Effector memory CD4-positive, alpha-beta T cell (primary cell): ENCODE measurements around the gene ARMC9.
"Not testable (repeated sequence)": the region's sequence is repeated elsewhere in the genome, so short reads cannot be mapped to it uniquely, and the experiment has no call there.

Source experiments
- DNase-seq, 3 donors: peaks; one replicate each; pipeline ENCODE4 v3.0.0-alpha.2; 2020
- H3K27ac ChIP-seq: 2 replicates; pipeline ENCODE4 v1.7.0; 2013; ENCODE audit warnings: mild to moderate bottlenecking, low read length, moderate library complexity; ENCODE audit not compliant: insufficient read depth, poor library complexity, severe bottlenecking
- H3K27me3 ChIP-seq: replicated peaks from 2 replicates; pipeline ENCODE4 v1.7.0; 2013; ENCODE audit warnings: mild to moderate bottlenecking, low read length; ENCODE audit not compliant: insufficient read depth, control insufficient read depth, poor library complexity, severe bottlenecking
- H3K36me3 ChIP-seq: 2 replicates; pipeline ENCODE4 v1.7.0; 2013; ENCODE audit warnings: mild to moderate bottlenecking, low read length, moderate library complexity; ENCODE audit not compliant: control insufficient read depth, insufficient read depth
- H3K4me1 ChIP-seq: 2 replicates; pipeline ENCODE4 v1.7.0; 2013; ENCODE audit warnings: low read length, mild to moderate bottlenecking; ENCODE audit not compliant: control insufficient read depth, insufficient read depth, poor library complexity, severe bottlenecking
- H3K4me3 ChIP-seq: 2 replicates; pipeline ENCODE4 v1.7.0; 2013; ENCODE audit warnings: low read length, low read depth, mild to moderate bottlenecking; ENCODE audit not compliant: insufficient read depth, poor library complexity, severe bottlenecking
- H3K9me3 ChIP-seq: 2 replicates; pipeline ENCODE4 v1.7.0; 2013; ENCODE audit warnings: mild to moderate bottlenecking, low read length, moderate library complexity; ENCODE audit not compliant: control insufficient read depth

The ARMC9 gene

DNA sequence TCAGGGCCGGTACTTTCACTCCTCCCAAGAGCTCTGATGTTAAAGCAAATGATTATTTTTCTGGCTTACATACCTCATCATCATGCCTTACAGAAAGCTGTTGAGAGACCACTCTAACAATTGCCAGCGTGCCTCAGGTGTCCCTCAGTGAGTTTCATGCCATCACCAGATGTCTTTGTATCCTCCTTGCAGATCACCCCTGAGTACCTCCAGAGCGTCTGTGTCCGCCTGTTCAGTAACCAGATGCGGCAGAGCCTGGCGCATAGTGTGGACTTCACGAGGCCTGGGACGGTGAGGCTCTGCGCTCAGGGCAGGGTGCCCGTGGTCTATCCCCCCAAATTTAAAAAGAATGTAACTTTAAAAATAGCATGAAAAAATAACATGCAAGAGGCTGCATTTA, 41.3 kb downstream of the ARMC9 start:
- Histone ChIP-seq H3K36me3 (no peaks in the 10 kb centered on the region), H3K9me3 (no peaks in the 10 kb centered on the region), H3K4me1 (no peaks in the 10 kb centered on the region), H3K4me3 (no peak overlapping the region), H3K27ac (no peak overlapping the region), H3K27me3 (no peaks in the 10 kb centered on the region)
- DNase-seq = no peak

DNA sequence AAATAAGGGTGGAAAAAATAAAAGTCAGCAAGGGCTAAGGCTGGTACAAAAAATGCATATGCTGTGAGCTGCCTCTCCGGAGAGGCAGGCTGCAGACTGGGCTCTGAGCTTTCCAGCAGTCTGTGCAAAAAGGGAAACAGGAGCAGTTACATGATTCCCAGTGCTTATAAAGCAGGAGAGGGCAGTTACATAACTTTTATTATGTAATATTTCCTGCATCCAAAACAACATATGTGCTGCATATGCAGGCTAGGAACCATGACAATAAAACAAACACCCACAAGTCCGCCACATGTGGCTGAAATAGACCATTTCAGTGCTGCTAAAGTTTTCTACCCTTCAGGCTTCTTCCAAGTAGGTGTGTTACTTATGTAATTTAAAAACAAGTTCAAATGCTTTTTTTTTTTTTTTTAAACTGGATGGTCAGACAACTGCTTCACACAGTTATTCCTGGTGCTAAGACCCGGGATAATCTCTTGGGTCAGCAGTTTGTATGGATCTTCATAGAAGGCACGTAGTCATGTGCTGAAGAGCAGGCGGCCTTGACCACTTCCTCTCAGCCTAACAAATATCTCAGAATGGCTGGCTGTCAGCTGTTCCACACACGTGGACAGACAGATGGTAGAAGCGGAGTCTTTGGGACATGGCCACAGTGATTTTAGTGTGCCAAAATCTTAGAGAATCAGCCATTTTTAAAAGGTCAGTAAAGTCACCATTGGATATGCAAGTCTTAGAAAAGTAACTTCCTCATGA, 43.5 kb downstream of the ARMC9 start:
- no peaks in the 10 kb centered on the region for H3K27me3 ChIP-seq
- no peak for DNase-seq
- no peaks in the 10 kb centered on the region for H3K36me3 ChIP-seq
- no peak overlapping the region for H3K27ac ChIP-seq
- H3K4me1 ChIP-seq = no peaks in the 10 kb centered on the region
- no peak overlapping the region for H3K4me3 ChIP-seq
- H3K9me3 ChIP-seq = no peaks in the 10 kb centered on the region

DNA sequence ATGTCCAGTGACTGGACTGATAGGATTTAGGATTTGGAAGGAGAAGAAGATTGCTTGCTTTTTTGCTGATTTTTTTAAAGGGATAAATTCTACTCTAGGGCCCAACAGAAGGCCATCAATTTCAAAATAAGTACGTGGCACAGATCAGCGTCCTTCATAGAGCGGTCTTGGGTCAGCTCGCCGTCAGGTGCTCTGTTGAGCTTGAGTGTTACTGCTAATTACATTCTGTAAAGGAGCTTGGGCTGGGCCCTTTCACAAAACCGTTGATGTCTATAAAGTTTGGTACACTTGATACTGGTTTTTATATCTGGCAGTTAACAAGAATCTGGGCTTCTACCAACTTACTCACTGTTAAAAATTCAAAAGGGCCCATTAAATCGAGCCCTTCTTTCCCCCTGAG, 45.4 kb downstream of the ARMC9 start:
- Histone ChIP-seq H3K4me3 (no peak overlapping the region), H3K36me3 (no peaks in the 10 kb centered on the region), H3K9me3 (no peaks in the 10 kb centered on the region), H3K27me3 (no peaks in the 10 kb centered on the region), H3K27ac (no peak overlapping the region), H3K4me1 (no peaks in the 10 kb centered on the region)
- no peak for DNase-seq

DNA sequence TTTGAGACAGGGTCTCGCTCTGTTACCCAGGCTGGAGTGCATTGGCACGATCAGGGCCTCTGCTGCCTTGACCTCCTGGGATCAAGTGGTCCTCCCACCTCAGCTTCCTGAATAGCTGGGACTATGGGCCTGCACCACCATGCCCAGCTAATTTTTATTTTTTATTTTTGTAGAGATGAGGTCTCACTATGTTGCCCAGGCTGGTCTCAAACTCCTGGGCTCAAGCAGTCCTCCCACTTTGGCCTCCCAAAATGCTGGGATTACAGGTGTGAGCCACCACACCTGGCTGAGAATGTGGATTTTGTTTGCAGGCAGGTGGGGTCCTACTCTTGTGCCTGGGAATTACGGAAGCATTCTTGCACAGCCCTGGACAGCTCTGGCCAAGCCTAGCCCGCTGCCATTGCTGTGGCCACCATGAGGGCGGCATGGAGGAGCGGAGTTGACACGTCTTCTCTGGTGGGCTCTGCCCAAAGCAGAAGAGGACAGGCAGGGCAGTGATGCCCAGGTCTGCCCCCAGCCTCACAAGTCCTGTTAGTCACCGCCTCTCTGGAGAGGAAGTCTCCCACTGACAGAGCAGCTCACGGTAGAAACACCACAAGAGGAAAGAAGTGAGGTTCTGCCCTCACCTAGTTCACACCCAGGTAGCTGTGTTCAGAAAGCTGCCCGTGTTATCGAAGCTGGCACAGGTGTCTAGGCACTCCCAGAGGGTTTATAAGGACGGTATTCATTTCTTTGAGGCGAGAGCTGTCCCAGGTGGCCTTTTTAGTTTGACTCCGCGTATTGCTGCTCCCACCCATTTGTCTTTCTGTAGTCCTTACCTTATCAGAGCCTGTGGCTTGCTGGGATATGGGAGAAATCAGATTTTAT, 46.2 kb downstream of the ARMC9 start:
- no peaks in the 10 kb centered on the region for H3K36me3 ChIP-seq
- no peaks in the 10 kb centered on the region for H3K27me3 ChIP-seq
- H3K27ac ChIP-seq = no peak overlapping the region
- H3K4me3 ChIP-seq = no peak overlapping the region
- no peaks in the 10 kb centered on the region for H3K9me3 ChIP-seq
- DNase-seq = no peak
- H3K4me1 ChIP-seq = no peaks in the 10 kb centered on the region

DNA sequence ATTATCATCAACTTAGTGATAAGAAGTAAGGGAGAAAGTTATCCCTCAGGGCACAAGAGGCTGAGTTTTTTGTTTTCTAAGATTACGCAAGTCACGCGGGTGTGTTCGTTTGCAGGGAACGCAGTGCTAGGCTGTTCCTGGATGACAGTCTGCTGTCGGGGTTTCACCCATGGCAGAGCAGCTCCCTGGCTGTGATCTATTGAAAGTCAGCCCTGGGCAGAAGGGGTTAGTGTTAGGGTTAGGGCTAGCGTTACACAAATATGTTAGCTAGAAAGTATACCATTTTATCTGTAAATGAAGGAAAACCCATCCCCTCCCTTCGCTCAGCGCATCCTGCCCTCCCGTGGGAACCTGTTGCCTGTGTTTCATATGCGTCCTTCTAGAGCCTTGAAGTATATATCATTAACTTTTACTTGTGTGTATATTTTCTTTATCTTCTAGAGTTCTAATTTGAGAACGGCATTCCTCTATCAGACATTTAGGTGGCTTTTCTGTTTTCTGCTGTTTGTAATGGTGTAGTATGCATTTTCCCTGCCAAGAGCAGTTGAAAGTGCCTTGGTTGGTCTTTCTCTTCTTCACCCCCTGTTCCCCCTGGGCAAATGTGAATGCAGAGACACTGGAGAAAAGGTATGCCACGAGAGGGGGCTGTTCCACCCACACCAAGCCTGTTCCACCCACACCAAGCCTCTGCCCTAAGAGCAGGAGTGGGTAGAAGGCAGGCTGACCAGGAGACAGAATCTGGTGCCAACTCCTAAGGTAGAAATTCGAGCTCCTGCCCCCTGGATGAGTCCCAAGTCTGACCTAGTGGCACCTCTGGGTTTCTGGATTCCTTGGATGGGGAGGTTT, 47.0 kb downstream of the ARMC9 start:
- DNase-seq = no peak
- Histone ChIP-seq H3K27me3 (no peaks in the 10 kb centered on the region), H3K27ac (no peak overlapping the region), H3K9me3 (no peaks in the 10 kb centered on the region), H3K36me3 (no peaks in the 10 kb centered on the region), H3K4me3 (no peak overlapping the region), H3K4me1 (no peaks in the 10 kb centered on the region)

DNA sequence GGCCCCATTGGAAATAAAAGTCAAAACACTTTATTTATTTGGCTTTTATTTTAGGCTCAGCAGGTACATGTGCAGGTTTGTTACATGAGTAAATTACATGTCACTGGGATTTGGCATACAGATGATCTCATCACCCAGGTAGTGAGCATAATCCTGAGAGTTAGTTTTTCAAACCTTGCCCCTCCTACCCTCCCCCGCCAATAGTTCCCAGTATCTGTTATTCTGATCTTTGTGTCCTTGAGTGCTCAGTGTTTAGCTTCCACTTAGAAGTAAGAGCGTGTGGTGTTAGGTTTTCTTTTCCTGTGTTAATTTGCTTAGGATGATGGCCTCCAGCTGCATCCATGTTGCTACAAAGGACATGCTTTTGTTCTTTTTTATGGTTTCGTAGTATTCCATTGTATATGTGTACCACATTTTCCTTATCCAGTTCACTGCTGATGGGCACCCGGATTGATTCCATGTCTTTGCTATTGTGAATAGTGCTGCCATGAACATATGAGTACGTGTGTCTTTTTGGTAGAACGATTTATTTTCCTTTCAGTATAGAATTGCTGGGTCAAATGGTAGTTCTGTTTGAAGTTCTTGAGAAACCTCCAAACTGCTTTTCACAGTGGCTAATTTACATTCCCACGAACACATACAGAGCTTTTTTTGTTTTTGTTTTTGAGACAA, 47.9 kb downstream of the ARMC9 start:
- H3K27ac ChIP-seq = no peak overlapping the region
- H3K4me3 ChIP-seq = no peak overlapping the region
- H3K4me1 ChIP-seq = no peaks in the 10 kb centered on the region
- DNase-seq = no peak
- H3K36me3 ChIP-seq = no peaks in the 10 kb centered on the region
- H3K9me3 ChIP-seq = no peaks in the 10 kb centered on the region
- H3K27me3 ChIP-seq = no peaks in the 10 kb centered on the region

DNA sequence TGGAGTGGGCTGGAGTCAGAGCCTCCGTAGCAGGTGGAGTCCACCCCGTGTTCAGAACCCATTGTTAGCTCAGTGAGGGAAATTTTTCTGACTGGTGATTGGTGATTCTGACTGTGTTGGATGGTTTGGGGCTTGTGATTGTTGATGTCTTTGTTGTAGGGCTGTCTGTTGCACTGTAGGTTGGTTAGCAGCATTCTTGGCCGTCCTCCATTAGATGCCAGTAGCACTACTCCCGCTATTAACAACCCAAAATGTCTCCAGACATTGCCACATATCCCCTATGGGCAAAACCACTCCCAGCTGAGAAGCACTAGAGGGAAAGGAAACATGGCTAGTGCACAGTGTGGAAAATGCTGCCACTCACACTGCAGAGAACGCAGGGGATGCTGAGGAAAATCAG, 51.7 kb downstream of the ARMC9 start:
- Histone ChIP-seq H3K27ac (no peak overlapping the region), H3K4me1 (no peaks in the 10 kb centered on the region), H3K9me3 (no peaks in the 10 kb centered on the region), H3K4me3 (no peak overlapping the region), H3K27me3 (no peaks in the 10 kb centered on the region), H3K36me3 (no peaks in the 10 kb centered on the region)
- DNase-seq = no peak

DNA sequence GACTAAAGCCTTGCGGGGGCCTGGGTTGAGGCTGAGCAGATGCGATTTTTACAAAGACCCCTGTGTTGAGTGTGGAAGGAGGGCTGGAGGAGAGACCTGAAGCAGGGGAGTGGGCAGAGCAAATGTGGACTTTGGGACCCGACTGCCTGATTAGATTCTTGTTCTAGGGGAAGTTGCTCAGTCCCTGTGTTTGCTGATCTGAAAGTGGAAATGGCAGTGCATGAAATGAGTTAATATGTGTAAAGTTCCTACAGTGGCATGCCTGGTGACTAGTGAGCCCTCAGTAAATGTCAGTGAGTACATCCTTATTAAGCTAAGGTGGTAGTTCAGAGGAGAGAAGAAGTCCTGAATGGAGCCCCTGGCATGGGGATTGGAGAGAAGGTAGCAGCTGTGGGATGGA, 52.3 kb downstream of the ARMC9 start:
- no peak overlapping the region for H3K27ac ChIP-seq
- H3K27me3 ChIP-seq = no peaks in the 10 kb centered on the region
- DNase-seq = no peak
- H3K4me3 ChIP-seq = no peak overlapping the region
- H3K36me3 ChIP-seq = no peaks in the 10 kb centered on the region
- no peaks in the 10 kb centered on the region for H3K9me3 ChIP-seq
- H3K4me1 ChIP-seq = no peaks in the 10 kb centered on the region

DNA sequence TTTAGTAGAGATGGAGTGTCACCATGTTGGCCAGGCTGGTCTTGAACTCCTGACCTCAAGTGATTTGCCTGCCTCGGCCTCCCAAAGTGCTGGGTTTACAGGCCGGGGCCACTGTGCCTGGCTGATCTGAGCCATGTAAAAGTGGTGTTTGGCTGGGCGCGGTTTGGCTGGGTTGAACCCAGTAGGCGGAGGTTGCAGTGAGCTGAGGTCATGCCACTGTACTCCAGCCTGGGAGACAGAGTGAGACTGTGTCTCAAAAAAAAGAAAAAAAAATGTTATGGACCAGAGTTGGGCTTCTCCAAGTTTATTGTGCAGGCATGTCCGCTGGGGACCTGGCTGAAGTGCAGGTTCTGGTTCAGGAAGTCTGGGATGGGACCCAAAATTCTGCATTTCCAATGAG, 54.9 kb downstream of the ARMC9 start:
- H3K27me3 ChIP-seq, H3K9me3 ChIP-seq, DNase-seq, H3K36me3 ChIP-seq, H3K4me3 ChIP-seq, H3K4me1 ChIP-seq, H3K27ac ChIP-seq: not testable (repeated sequence)
